ENCODE data around the gene CD300A.
"Not testable (repeated sequence)": the region's sequence is repeated elsewhere in the genome, so short reads cannot be mapped to it uniquely, and the experiment has no call there.

CD300A gene

GRCh38 chr17:74471341-74471740 is 4.9 kb downstream of the CD300A start:
- in situ Hi-C loops (cut with MboI; ENCODE audit: low sequenced_read_pairs) = no loop called here
- no peak overlapping the region for H3K4me3 ChIP-seq
- H3K9me3 ChIP-seq = no peaks in the 10 kb centered on the region
- H3K4me1 ChIP-seq = no peaks in the 10 kb centered on the region
- no peaks in the 10 kb centered on the region for H3K36me3 ChIP-seq (replicated peaks)
- no peaks in the 10 kb centered on the region for H3K27me3 ChIP-seq (ENCODE audit: low read depth)
- no peak for DNase-seq (ENCODE audit: low spot score in 2 of 2)

GRCh38 chr17:74472890-74473289 is 6.5 kb downstream of the CD300A start:
- no peaks in the 10 kb centered on the region for H3K9me3 ChIP-seq
- H3K36me3 ChIP-seq (replicated peaks) = no peaks in the 10 kb centered on the region
- DNase-seq (ENCODE audit: low spot score in 2 of 2) = no peak
- H3K4me3 ChIP-seq = no peak overlapping the region
- H3K4me1 ChIP-seq = no peaks in the 10 kb centered on the region
- in situ Hi-C loops (cut with MboI; ENCODE audit: low sequenced_read_pairs) = no loop called here
- H3K27me3 ChIP-seq (ENCODE audit: low read depth) = no peaks in the 10 kb centered on the region

- Histone ChIP-seq H3K9me3 (no peaks in the 10 kb centered on the region), H3K4me3 (no peak overlapping the region), H3K4me1 (no peaks in the 10 kb centered on the region), H3K27me3 (ENCODE audit: low read depth) (no peaks in the 10 kb centered on the region), H3K36me3 (replicated peaks) (no peaks in the 10 kb centered on the region)
- in situ Hi-C loops (cut with MboI; ENCODE audit: low sequenced_read_pairs) = no loop called here
- DNase-seq (ENCODE audit: low spot score in 2 of 2) = no peak
These were observed 6.9 kb downstream of the CD300A start for GRCh38 chr17:74473294-74473693.

- no peaks in the 10 kb centered on the region for H3K4me1 ChIP-seq
- no peak for DNase-seq (ENCODE audit: low spot score in 2 of 2)
These were observed 7.8 kb downstream of the CD300A start for GRCh38 chr17:74474043-74474792.

GRCh38 chr17:74475189-74475588 is 8.8 kb downstream of the CD300A start:
- no peak for DNase-seq (ENCODE audit: low spot score in 2 of 2)
- Histone ChIP-seq H3K27me3 (ENCODE audit: low read depth) (no peaks in the 10 kb centered on the region), H3K4me1 (no peaks in the 10 kb centered on the region), H3K9me3 (no peaks in the 10 kb centered on the region), H3K4me3 (no peak overlapping the region), H3K36me3 (replicated peaks) (no peaks in the 10 kb centered on the region)
- in situ Hi-C loops (cut with MboI; ENCODE audit: low sequenced_read_pairs) = no loop called here

More at GRCh38 chr17:74474043-74474792, 7.8 kb downstream of the CD300A start:
- in situ Hi-C loops (cut with MboI; ENCODE audit: low sequenced_read_pairs) = no loop called here
- H3K36me3 ChIP-seq (replicated peaks) = no peaks in the 10 kb centered on the region
- no peaks in the 10 kb centered on the region for H3K9me3 ChIP-seq
- H3K4me3 ChIP-seq = no peak overlapping the region
- no peaks in the 10 kb centered on the region for H3K27me3 ChIP-seq (ENCODE audit: low read depth)

GRCh38 chr17:74477411-74477810 is 11.0 kb downstream of the CD300A start:
- H3K36me3 ChIP-seq (replicated peaks) = no peaks in the 10 kb centered on the region
- H3K4me1 ChIP-seq = no peaks in the 10 kb centered on the region
- no peaks in the 10 kb centered on the region for H3K9me3 ChIP-seq
- in situ Hi-C loops (cut with MboI; ENCODE audit: low sequenced_read_pairs) = no loop called here
- no peak for DNase-seq (ENCODE audit: low spot score in 2 of 2)
- no peaks in the 10 kb centered on the region for H3K27me3 ChIP-seq (ENCODE audit: low read depth)
- H3K4me3 ChIP-seq = no peak overlapping the region

- no peak for DNase-seq (ENCODE audit: low spot score in 2 of 2)
- in situ Hi-C loops (cut with MboI; ENCODE audit: low sequenced_read_pairs) = no loop called here
- no peak overlapping the region for H3K4me3 ChIP-seq
- H3K4me1 ChIP-seq = no peaks in the 10 kb centered on the region
- H3K9me3 ChIP-seq = no peaks in the 10 kb centered on the region
- peaks cover 3% of the 10 kb centered on the region; the same call in 1 of the 2 replicates for H3K27me3 ChIP-seq (ENCODE audit: low read depth)
- H3K36me3 ChIP-seq (replicated peaks) = no peaks in the 10 kb centered on the region
These were observed 12.1 kb downstream of the CD300A start for GRCh38 chr17:74478420-74479100.

GRCh38 chr17:74480290-74480689 is 13.9 kb downstream of the CD300A start:
- in situ Hi-C loops (cut with MboI; ENCODE audit: low sequenced_read_pairs) = no loop called here
- H3K4me1 ChIP-seq = no peaks in the 10 kb centered on the region
- no peaks in the 10 kb centered on the region for H3K9me3 ChIP-seq
- H3K4me3 ChIP-seq = no peak overlapping the region
- no peaks in the 10 kb centered on the region for H3K36me3 ChIP-seq (replicated peaks)
- no peak for DNase-seq (ENCODE audit: low spot score in 2 of 2)
- H3K27me3 ChIP-seq (ENCODE audit: low read depth) = peaks cover 3% of the 10 kb centered on the region; the same call in 1 of the 2 replicates

- peaks cover 3% of the 10 kb centered on the region; the same call in 1 of the 2 replicates for H3K27me3 ChIP-seq (ENCODE audit: low read depth)
- no peak overlapping the region for H3K4me3 ChIP-seq
- H3K9me3 ChIP-seq = no peaks in the 10 kb centered on the region
- in situ Hi-C loops (cut with MboI; ENCODE audit: low sequenced_read_pairs) = no loop called here
- H3K4me1 ChIP-seq = no peaks in the 10 kb centered on the region
- no peaks in the 10 kb centered on the region for H3K36me3 ChIP-seq (replicated peaks)
- no peak for DNase-seq (ENCODE audit: low spot score in 2 of 2)
These were observed 15.2 kb downstream of the CD300A start for GRCh38 chr17:74481621-74482020.

GRCh38 chr17:74484066-74484465 is 17.6 kb downstream of the CD300A start:
- no peak overlapping the region for H3K4me3 ChIP-seq
- H3K9me3 ChIP-seq = no peaks in the 10 kb centered on the region
- in situ Hi-C loops (cut with MboI; ENCODE audit: low sequenced_read_pairs) = no loop called here
- no peaks in the 10 kb centered on the region for H3K36me3 ChIP-seq (replicated peaks)
- H3K4me1 ChIP-seq = no peaks in the 10 kb centered on the region
- peaks cover 3% of the 10 kb centered on the region; the same call in 1 of the 2 replicates for H3K27me3 ChIP-seq (ENCODE audit: low read depth)
- no peak for DNase-seq (ENCODE audit: low spot score in 2 of 2)

GRCh38 chr17:74485022-74485743 is 18.7 kb downstream of the CD300A start:
- in situ Hi-C loops (cut with MboI; ENCODE audit: low sequenced_read_pairs) = no loop called here
- H3K4me3 ChIP-seq = no peak overlapping the region
- no peaks in the 10 kb centered on the region for H3K9me3 ChIP-seq
- DNase-seq (ENCODE audit: low spot score in 2 of 2) = no peak
- H3K27me3 ChIP-seq (ENCODE audit: low read depth) = peaks cover 3% of the 10 kb centered on the region; the same call in 1 of the 2 replicates
- no peaks in the 10 kb centered on the region for H3K36me3 ChIP-seq (replicated peaks)
- H3K4me1 ChIP-seq = no peaks in the 10 kb centered on the region

GRCh38 chr17:74485841-74486240 is 19.4 kb downstream of the CD300A start:
- in situ Hi-C loops (cut with MboI; ENCODE audit: low sequenced_read_pairs) = no loop called here
- Histone ChIP-seq H3K9me3 (no peaks in the 10 kb centered on the region), H3K4me1 (no peaks in the 10 kb centered on the region), H3K4me3 (no peak overlapping the region), H3K27me3 (ENCODE audit: low read depth) (peaks cover 3% of the 10 kb centered on the region; the same call in 1 of the 2 replicates), H3K36me3 (replicated peaks) (no peaks in the 10 kb centered on the region)
- no peak for DNase-seq (ENCODE audit: low spot score in 2 of 2)

GRCh38 chr17:74488276-74488675 is 21.8 kb downstream of the CD300A start:
- DNase-seq (ENCODE audit: low spot score in 2 of 2); H3K27me3 ChIP-seq (ENCODE audit: low read depth); H3K4me3 ChIP-seq; H3K9me3 ChIP-seq; H3K4me1 ChIP-seq; H3K36me3 ChIP-seq (replicated peaks); in situ Hi-C loops (cut with MboI; ENCODE audit: low sequenced_read_pairs): not testable (repeated sequence)

- H3K27me3 ChIP-seq (ENCODE audit: low read depth) = no peaks in the 10 kb centered on the region
- H3K4me1 ChIP-seq = no peaks in the 10 kb centered on the region
- DNase-seq (ENCODE audit: low spot score in 2 of 2) = no peak
- H3K4me3 ChIP-seq = no peak overlapping the region
- no peaks in the 10 kb centered on the region for H3K36me3 ChIP-seq (replicated peaks)
- no peaks in the 10 kb centered on the region for H3K9me3 ChIP-seq
- in situ Hi-C loops (cut with MboI; ENCODE audit: low sequenced_read_pairs) = no loop called here
These were observed 24.3 kb downstream of the CD300A start for GRCh38 chr17:74490716-74491115.
